HEK293 (cell line): Measurements from ENCODE around the gene SEPTIN2.

Experiments
- CTCF ChIA-PET: fragments of 350-600 bp; formaldehyde crosslinking; extraction: SDS; loops from one replicate; lab custom pipeline; 2021; ENCODE audit warnings: antibody characterized with exemption; lab: Yijun Ruan, JAX
- POLR2A ChIA-PET: fragments of 300-600 bp; formaldehyde crosslinking; extraction: SDS; loops from one replicate; lab custom pipeline; 2020; ENCODE audit warnings: antibody characterized with exemption, inconsistent platforms; lab: Yijun Ruan, JAX
- H3K27ac ChIP-seq: fragments of 200-500 bp; sonication (Bioruptor generic); 2 replicates; pipeline ENCODE4 v1.5.1; 2014; ENCODE audit warnings: low read depth, low read length, control low read depth, inconsistent platforms; ENCODE audit errors: extremely low read depth
- H3K36me3 ChIP-seq, 2 experiments: fragments of 200-500 bp in 1 of 2; sonication (Bioruptor generic) in 1 of 2; 1 replicate in 1 of 2; 2 replicates in 1 of 2; pipeline ENCODE4 v1.5.1; 2014 to 2017; ENCODE audit warnings: inconsistent platforms in 2 of 2, low read length in 2 of 2; ENCODE audit not compliant: control insufficient read depth in 2 of 2, insufficient read depth in 1 of 2
- H3K4me1 ChIP-seq: fragments of 200-500 bp; sonication (Bioruptor generic); 2 replicates; pipeline ENCODE4 v1.5.1; 2014; ENCODE audit warnings: mild to moderate bottlenecking, low read length, inconsistent platforms; ENCODE audit not compliant: control insufficient read depth, insufficient read depth
- H3K4me3 ChIP-seq: 2 replicates; pipeline ENCODE4 v1.5.1; 2011; ENCODE audit warnings: low read depth, mild to moderate bottlenecking, control low read depth, low read length, moderate library complexity
- H3K9me3 ChIP-seq: fragments of 200-500 bp; sonication (Bioruptor generic); 2 replicates; pipeline ENCODE4 v1.5.1; 2014; ENCODE audit warnings: low read depth, low read length, inconsistent platforms; ENCODE audit not compliant: control insufficient read depth, insufficient read depth
- CTCF ChIP-seq: fragments of 450-650 bp; formaldehyde crosslinking; IDR thresholded peaks from 2 replicates; pipeline ENCODE4 v1.5.1; 2016; ENCODE audit warnings: missing biosample characterization, missing genetic modification characterization
- GFI1B ChIP-seq: fragments of 450-650 bp; formaldehyde crosslinking; IDR thresholded peaks from 2 replicates; pipeline ENCODE4 v1.5.1; 2016; ENCODE audit warnings: missing biosample characterization, missing genetic modification characterization
- GLIS1 ChIP-seq: fragments of 450-650 bp; formaldehyde crosslinking; IDR thresholded peaks from 2 replicates; pipeline ENCODE4 v1.5.1; 2016; ENCODE audit warnings: missing biosample characterization, missing genetic modification characterization
- KLF7 ChIP-seq: fragments of 450-650 bp; formaldehyde crosslinking; IDR thresholded peaks from 2 replicates; pipeline ENCODE4 v1.5.1; 2016; ENCODE audit warnings: missing biosample characterization, missing genetic modification characterization, borderline replicate concordance
- SALL2 ChIP-seq: fragments of 450-650 bp; formaldehyde crosslinking; IDR thresholded peaks from 2 replicates; pipeline ENCODE4 v1.5.0; 2017; ENCODE audit warnings: missing biosample characterization, mild to moderate bottlenecking, missing genetic modification characterization, borderline replicate concordance
- SCRT1 ChIP-seq: fragments of 450-650 bp; formaldehyde crosslinking; IDR thresholded peaks from 2 replicates; pipeline ENCODE4 v1.5.1; 2016; ENCODE audit warnings: missing biosample characterization, missing genetic modification characterization, borderline replicate concordance
- ZBTB44 ChIP-seq: fragments of 450-650 bp; IDR thresholded peaks from 2 replicates; pipeline ENCODE4 v1.5.1; 2018; ENCODE audit warnings: missing biosample characterization, mild to moderate bottlenecking, missing genetic modification characterization
- ZFP69B ChIP-seq: fragments of 450-650 bp; formaldehyde crosslinking; IDR thresholded peaks from 2 replicates; pipeline ENCODE4 v1.5.1; 2016; ENCODE audit warnings: missing biosample characterization, missing genetic modification characterization
- ZNF175 ChIP-seq: fragments of 450-650 bp; formaldehyde crosslinking; IDR thresholded peaks from 2 replicates; pipeline ENCODE4 v1.5.1; 2016; ENCODE audit warnings: missing biosample characterization, missing genetic modification characterization
- ZNF266 ChIP-seq: fragments of 450-650 bp; formaldehyde crosslinking; IDR thresholded peaks from 2 replicates; pipeline ENCODE4 v1.5.1; 2016; ENCODE audit warnings: missing biosample characterization, missing genetic modification characterization, low read depth
- ZNF580 ChIP-seq: fragments of 450-650 bp; formaldehyde crosslinking; IDR thresholded peaks from 2 replicates; pipeline ENCODE4 v1.5.1; 2016; ENCODE audit warnings: missing biosample characterization, missing genetic modification characterization
- ZNF677 ChIP-seq: fragments of 450-650 bp; IDR thresholded peaks from 2 replicates; pipeline ENCODE4 v1.5.0; 2018; ENCODE audit warnings: missing biosample characterization, mild to moderate bottlenecking, missing genetic modification characterization, moderate library complexity
- ZNF768 ChIP-seq: fragments of 450-650 bp; formaldehyde crosslinking; IDR thresholded peaks from 2 replicates; pipeline ENCODE4 v1.5.1; 2018; ENCODE audit warnings: missing biosample characterization, mild to moderate bottlenecking, missing genetic modification characterization
- TF ChIP-seq, protein P1 (sequence below): fragments of 450-650 bp; formaldehyde crosslinking; IDR thresholded peaks from 2 replicates; pipeline ENCODE4 v1.5.1; 2016; ENCODE audit warnings: missing biosample characterization, missing genetic modification characterization
- TF ChIP-seq, protein P2 (sequence below): fragments of 450-650 bp; formaldehyde crosslinking; IDR thresholded peaks from 2 replicates; pipeline ENCODE4 v1.5.1; 2016; ENCODE audit warnings: missing biosample characterization, missing genetic modification characterization, low read depth

Gene SEPTIN2

DNA sequence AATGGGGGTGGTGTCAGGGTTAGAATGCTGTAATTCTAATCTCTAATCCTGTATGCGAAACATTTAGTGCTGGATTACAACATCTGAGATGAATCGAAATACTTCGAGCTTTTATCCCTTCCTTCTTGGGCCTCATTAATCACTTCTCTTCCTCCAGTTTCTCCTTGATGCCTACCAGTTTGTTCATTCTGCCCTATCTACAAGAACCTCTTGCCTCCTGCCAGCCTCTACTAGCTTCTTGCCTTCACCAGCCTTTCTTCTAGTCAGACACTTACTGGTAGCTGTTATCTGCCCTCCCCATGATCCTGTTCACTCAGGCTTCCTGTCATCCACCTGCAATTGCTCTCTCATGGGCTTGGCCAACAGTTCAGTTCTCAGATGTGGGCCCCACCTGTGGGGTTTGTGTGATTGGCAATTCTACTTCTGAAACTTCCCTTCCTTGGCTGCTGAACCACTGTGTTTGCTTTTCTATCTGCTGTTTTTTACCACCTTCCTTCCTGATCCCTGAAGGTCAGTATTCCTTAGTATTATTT lies 25.0 kb downstream of the SEPTIN2 start:
- TF ChIP-seq ZFP69B (peak; percentile 49; the same call in 1 of the 2 replicates), ZNF768 (tag by site-specific recombination) (no peak), ZNF175 (tag by site-specific recombination) (no peak)
- TF ChIP-seq, protein P1, sequence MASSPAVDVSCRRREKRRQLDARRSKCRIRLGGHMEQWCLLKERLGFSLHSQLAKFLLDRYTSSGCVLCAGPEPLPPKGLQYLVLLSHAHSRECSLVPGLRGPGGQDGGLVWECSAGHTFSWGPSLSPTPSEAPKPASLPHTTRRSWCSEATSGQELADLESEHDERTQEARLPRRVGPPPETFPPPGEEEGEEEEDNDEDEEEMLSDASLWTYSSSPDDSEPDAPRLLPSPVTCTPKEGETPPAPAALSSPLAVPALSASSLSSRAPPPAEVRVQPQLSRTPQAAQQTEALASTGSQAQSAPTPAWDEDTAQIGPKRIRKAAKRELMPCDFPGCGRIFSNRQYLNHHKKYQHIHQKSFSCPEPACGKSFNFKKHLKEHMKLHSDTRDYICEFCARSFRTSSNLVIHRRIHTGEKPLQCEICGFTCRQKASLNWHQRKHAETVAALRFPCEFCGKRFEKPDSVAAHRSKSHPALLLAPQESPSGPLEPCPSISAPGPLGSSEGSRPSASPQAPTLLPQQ, result peak; percentile 39; the same call in 1 of the 2 replicates
- no peaks in the 10 kb centered on the region for H3K4me1 ChIP-seq
- ChIA-PET CTCF (no interaction called here), POLR2A (interaction anchor here (0.5 kb wide), 1 partner anchor 477 kb away, joined by 3 read pairs; no protein-coding TSS in a partner anchor)
- no peak overlapping the region for H3K27ac ChIP-seq
- peaks cover 69 to 95% of the 10 kb centered on the region in 2 experiments for H3K36me3 ChIP-seq
- H3K4me3 ChIP-seq, result no peak overlapping the region
- no peaks in the 10 kb centered on the region for H3K9me3 ChIP-seq

DNA sequence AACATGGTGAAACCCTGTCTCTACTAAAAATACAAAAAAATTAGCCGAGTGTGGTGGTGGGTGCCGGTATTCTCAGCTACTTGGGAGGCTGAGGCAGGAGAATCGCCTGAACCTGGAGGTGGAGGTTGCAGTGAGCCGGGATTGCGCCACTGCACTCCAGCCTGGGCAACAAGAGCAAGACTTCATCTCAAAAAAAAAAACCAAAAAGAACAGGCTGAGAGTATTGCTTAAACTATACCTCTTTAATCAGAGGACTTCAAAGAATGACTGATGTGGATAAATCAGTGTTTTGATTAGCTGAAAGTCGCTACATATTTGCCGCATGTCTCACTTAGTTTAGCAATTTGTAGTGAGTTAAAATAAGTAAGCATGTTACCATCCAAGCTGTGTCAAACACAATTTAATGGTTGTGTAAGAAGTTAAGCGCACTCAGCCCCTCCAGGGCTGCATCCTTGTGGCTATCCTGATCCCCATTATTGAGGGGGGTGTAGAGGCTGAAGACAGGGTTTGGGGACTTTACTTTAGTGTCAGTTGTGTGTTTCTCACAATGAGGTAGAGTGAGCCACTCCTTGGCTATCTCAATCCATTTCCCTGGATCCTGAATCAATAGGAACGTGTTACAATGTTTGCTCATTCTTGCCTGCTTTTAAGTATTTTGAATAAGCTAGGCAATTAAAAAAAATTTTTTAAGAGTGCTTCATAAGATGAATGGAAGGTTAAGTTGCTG lies 29.4 kb downstream of the SEPTIN2 start:
- CTCF ChIA-PET, result no interaction called here
- no peak overlapping the region for H3K27ac ChIP-seq
- H3K4me3 ChIP-seq, result no peak overlapping the region
- no peaks in the 10 kb centered on the region for H3K9me3 ChIP-seq
- POLR2A ChIA-PET, result no interaction called here
- no peaks in the 10 kb centered on the region for H3K4me1 ChIP-seq
- no peak for TF ChIP-seq SALL2 (tag by site-specific recombination)
- TF ChIP-seq ZNF677 (tag by site-specific recombination), result peak; percentile 80
- H3K36me3 ChIP-seq, result peaks cover 81 to 99% of the 10 kb centered on the region in 2 experiments

GRCh38 chr2:241349941-241350340 lies 34.2 kb downstream of the SEPTIN2 start:
- Histone ChIP-seq H3K9me3 (no peaks in the 10 kb centered on the region), H3K4me1 (peaks cover 7% of the 10 kb centered on the region), H3K36me3 (peaks cover 73 to 98% of the 10 kb centered on the region in 2 experiments), H3K27ac (no peak overlapping the region), H3K4me3 (no peak overlapping the region)
- ChIA-PET POLR2A (no interaction called here), CTCF (interaction anchor here (0.6 to 0.7 kb wide), 4 partner anchors 23 to 565 kb away, joined by 3 to 4 read pairs (median 3); no protein-coding TSS in a partner anchor)
- no peak for TF ChIP-seq GFI1B (tag by site-specific recombination)
- peak; percentile 25; the same call in 1 of the 2 replicates for TF ChIP-seq ZBTB44 (tag by site-specific recombination)
- TF ChIP-seq, all 188 proteins: peak for 1

- Histone ChIP-seq H3K36me3 (peaks cover 68 to 92% of the 10 kb centered on the region in 2 experiments), H3K4me1 (peaks cover 9% of the 10 kb centered on the region), H3K9me3 (no peaks in the 10 kb centered on the region), H3K4me3 (no peak overlapping the region), H3K27ac (no peak overlapping the region)
- POLR2A ChIA-PET, result interaction anchor here (0.7 kb wide), 1 partner anchor 436 kb away, joined by 3 read pairs; no protein-coding TSS in a partner anchor
- CTCF ChIA-PET, result interaction anchor here (0.7 kb wide), 2 partner anchors 156 to 566 kb away, joined by 3 to 4 read pairs; no protein-coding TSS in a partner anchor
- TF ChIP-seq SCRT1 (tag by site-specific recombination) (no peak), ZNF580 (tag by site-specific recombination) (no peak), ZNF768 (tag by site-specific recombination) (no peak), CTCF (tag by site-specific recombination) (no peak), KLF7 (tag by site-specific recombination) (no peak), ZNF266 (tag by site-specific recombination) (no peak), ZBTB44 (tag by site-specific recombination) (no peak), GLIS1 (no peak)
- TF ChIP-seq, protein P2, sequence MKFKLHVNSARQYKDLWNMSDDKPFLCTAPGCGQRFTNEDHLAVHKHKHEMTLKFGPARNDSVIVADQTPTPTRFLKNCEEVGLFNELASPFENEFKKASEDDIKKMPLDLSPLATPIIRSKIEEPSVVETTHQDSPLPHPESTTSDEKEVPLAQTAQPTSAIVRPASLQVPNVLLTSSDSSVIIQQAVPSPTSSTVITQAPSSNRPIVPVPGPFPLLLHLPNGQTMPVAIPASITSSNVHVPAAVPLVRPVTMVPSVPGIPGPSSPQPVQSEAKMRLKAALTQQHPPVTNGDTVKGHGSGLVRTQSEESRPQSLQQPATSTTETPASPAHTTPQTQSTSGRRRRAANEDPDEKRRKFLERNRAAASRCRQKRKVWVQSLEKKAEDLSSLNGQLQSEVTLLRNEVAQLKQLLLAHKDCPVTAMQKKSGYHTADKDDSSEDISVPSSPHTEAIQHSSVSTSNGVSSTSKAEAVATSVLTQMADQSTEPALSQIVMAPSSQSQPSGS (tag by site-specific recombination), result no peak
Measured at GRCh38 chr2:241350530-241350877, 34.8 kb downstream of the SEPTIN2 start.
